ENCODE results near the gene TSTD2. TPM values are rescaled to one million over a fixed set of nuclear protein-coding genes. Genes with fewer than 3 reads are reported as not detected.

Gene TSTD2
- polyA plus RNA-seq, 1 of the 3 experiments (the other 2 are of a cell fraction), result 11.5 TPM

GRCh38 chr9:97593960-97594359 lies 39.2 kb downstream of the TSTD2 start:
- POLR2A ChIA-PET, result interaction anchor here (0.6 to 0.7 kb wide), 2 partner anchors 29 to 39 kb away, joined by 3 read pairs; partner anchors contain the start of genes NCBP1 and TSTD2
- H3K4me2 ChIP-seq, result no peak overlapping the region

More at GRCh38 chr9:97593960-97594359, 39.2 kb downstream of the TSTD2 start:
- no peak overlapping the region for H2AFZ ChIP-seq (ENCODE audit: low read depth)
- peaks cover 0 to 21% of the 10 kb centered on the region in 2 experiments; a peak in 2 of 4 replicates for H3K4me1 ChIP-seq (ENCODE audit: control insufficient read depth in 1 of 2, insufficient read depth in 2 of 2, low read depth in 1 of 2, low read length in 1 of 2)
- no peak for DNase-seq
- H3K36me3 ChIP-seq (replicated peaks in 1 of 2; ENCODE audit: control insufficient read depth in 1 of 2, insufficient read depth in 2 of 2, low read length in 1 of 2), result peaks cover 0 to 8% of the 10 kb centered on the region in 2 experiments
- no peak overlapping the region for H3K4me3 ChIP-seq (ENCODE audit: low read depth in 2 of 2, low read length in 1 of 2)
- H3K9ac ChIP-seq, result no peak overlapping the region
- no peaks in the 10 kb centered on the region for H3F3A ChIP-seq (replicated peaks; ENCODE audit: insufficient read depth)
- no peaks in the 10 kb centered on the region for H3K27me3 ChIP-seq (ENCODE audit: insufficient read depth)
- no peaks in the 10 kb centered on the region for H4K20me1 ChIP-seq (ENCODE audit: insufficient read depth)
- TF ChIP-seq NRF1 (IDR thresholded peaks at IDR 0.05; ENCODE audit: low read depth, low read length) (no peak), CTCF (IDR thresholded peaks at IDR 0.05) (no peak), ZBTB33 (IDR thresholded peaks at IDR 0.05; ENCODE audit: borderline replicate concordance, low read depth) (no peak), RCOR1 (IDR thresholded peaks at IDR 0.05; ENCODE audit: low read length) (no peak), TCF12 (IDR thresholded peaks at IDR 0.05) (no peak), RXRA (IDR thresholded peaks at IDR 0.05; ENCODE audit: borderline replicate concordance, low read depth) (no peak), NFIC (IDR thresholded peaks at IDR 0.05; ENCODE audit: borderline replicate concordance) (no peak), MXI1 (IDR thresholded peaks at IDR 0.05; ENCODE audit: low read depth, low read length) (no peak), RFX5 (IDR thresholded peaks at IDR 0.05; ENCODE audit: low read length) (no peak), TEAD4 (IDR thresholded peaks at IDR 0.05; ENCODE audit: borderline replicate concordance, insufficient read depth) (no peak), RAD21 (IDR thresholded peaks at IDR 0.05; ENCODE audit: low read length) (no peak), SMC3 (IDR thresholded peaks at IDR 0.05; ENCODE audit: low read depth, low read length) (no peak), PBX3 (IDR thresholded peaks at IDR 0.05) (no peak), IRF3 (IDR thresholded peaks at IDR 0.05; ENCODE audit: low read depth, low read length) (no peak), MAX (IDR thresholded peaks at IDR 0.05; ENCODE audit: low read depth) (no peak), GABPA (IDR thresholded peaks at IDR 0.05; ENCODE audit: low read depth) (no peak), FOXM1 (IDR thresholded peaks at IDR 0.05; ENCODE audit: low read depth) (no peak)
- H3K9me3 ChIP-seq, result no peaks in the 10 kb centered on the region
- H3K27ac ChIP-seq (ENCODE audit: low read depth in 2 of 2, low read length in 1 of 2), result peak overlapping the region in 1 of 2 experiments; percentile 56; a peak in 2 of 4 replicates
- CTCF ChIA-PET, result interaction anchor here (0.8 to 28.6 kb wide), 6 partner anchors 19 to 182 kb away, joined by 3 to 677 read pairs (median 4); no protein-coding TSS in a partner anchor
- H3K79me2 ChIP-seq (ENCODE audit: insufficient read depth), result no peaks in the 10 kb centered on the region
- 88% methylated on average over 4 of the region's 4 CpGs for WGBS (ENCODE audit: low lambda C conversion rate)
- H3K9me2 ChIP-seq, result no peaks in the 10 kb centered on the region

All from SK-N-SH (cell line).